Dermis blood vessel endothelial cell (primary cell): ENCODE measurements around the gene TEX28. TPM values are rescaled to one million over a fixed set of nuclear protein-coding genes. Genes with fewer than 3 reads are reported as not detected.
"Not testable (repeated sequence)": the region's sequence is repeated elsewhere in the genome, so short reads cannot be mapped to it uniquely, and the experiment has no call there.

Experiments
- DNase-seq: peaks from one replicate; pipeline ENCODE4 v3.0.0; 2010
- total RNA-seq: library from RNA; depleted of rRNA; stranded (reverse); fragments of >200 nt; gene quantifications from 2 replicates; pipeline ENCODE4 v1.2.3, GENCODE V29; 2014

Gene TEX28
- total RNA-seq, 1 donor from 2014 or later = not detected

DNA sequence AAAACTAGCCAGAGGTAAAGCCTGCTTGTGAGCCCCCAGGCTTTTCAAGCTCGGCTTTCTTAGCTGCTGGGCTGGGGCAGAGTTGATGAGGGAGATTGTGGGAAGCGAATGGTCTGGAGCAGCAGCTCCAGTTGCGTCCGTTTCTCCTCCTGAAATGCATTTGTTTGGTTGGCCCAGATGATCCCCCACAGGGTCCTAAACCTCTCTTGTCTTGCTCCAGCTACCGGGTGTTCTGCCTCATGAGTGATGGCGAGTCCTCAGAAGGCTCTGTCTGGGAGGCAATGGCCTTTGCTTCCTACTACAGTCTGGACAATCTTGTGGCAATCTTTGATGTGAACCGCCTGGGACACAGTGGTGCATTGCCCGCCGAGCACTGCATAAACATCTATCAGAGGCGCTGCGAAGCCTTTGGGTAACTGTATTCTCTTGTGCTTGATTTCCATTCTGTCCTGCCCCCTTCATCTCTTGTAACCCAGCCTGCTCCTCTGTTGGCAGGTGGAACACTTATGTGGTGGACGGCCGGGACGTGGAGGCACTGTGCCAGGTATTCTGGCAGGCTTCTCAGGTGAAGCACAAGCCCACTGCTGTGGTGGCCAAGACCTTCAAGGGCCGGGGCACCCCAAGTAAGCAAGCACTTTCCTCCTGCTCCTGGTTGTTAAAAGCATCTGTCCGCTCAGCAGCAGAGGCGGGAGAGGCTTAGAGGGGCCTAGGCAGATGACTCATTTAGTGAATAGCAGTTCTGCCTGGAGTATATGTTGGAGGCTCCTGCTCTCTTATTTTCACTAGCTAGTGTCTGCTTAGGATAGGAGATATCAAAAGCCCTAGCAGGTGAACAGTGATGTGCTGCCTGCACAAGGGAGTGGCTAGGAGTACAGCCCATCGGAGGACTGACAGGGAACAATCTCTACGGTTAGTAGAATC is 16.0 kb upstream of the TEX28 start:
- no peak for DNase-seq

DNA sequence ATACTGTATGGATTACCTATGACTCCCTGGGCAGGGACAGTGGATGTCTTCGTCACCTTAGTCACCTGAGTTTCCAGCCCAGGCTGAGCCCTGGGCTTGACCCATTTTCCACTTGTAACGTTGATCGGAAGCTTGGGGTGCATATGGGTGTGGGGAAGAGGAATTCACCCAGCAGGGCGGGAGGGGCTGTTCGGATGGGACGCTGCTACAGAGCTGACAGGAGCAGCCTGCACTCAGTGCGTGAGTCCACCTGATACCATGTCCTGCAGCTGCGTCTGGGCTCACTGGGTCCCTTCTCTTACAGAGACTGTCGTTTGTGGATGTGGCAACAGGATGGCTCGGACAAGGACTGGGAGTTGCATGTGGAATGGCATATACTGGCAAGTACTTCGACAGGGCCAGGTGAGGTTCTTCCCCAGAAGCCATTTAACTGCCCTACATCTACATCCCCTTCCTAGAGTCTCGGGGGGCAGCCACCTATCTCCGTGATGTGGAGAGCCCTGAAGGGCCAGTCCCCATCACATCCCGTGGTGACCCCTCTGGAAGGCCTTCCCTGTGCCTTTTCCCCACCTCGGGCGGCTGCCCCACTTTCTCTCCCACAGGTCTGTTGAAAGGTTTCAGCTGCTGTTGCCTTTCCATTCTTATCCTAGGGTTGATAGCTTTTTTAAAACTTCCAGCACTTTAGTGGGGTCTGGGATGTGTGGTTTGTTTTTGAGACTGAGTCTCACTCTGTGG is 14.3 kb upstream of the TEX28 start:
- DNase-seq = no peak

DNA sequence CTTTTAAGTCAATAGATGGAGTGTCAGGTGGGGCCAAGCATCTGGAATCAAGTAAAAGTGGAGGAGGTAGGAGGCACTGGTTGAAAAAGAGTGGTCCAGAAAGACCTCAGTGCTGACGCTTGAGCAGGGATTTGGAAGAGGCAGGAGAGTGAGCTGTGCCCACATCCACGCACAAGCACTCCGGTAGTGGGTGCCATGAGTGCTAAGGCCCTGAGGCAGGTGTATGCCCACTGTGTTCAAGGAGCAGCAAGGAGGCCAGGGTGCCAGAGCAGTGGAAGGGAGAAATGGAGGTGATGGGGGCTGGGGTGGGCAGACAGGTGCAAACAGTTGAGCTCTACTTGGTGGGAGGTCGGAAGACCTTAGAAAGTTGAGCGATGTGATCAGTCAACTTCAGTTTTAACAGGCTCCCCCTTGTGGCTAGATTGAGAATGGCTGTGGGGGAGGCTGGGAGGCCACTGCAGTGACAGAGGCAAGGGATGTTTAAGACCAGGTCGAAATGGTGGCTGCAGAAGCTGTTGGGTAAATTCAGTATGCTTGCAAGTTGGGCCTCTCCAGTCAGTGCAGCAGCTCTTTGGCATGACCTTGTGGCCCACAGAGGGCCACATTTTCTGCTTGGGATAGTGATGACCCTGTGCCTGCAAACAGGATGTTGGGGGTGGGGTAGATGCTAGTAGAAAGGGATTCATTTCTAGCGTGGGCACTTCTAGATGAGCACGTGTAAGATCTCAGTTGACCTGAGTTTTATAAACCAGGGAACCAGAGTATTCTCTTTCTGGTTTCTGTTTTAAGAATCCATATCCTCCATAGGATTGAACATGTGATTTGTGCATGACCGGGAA is 13.4 kb upstream of the TEX28 start:
- peak; percentile 70 for DNase-seq

DNA sequence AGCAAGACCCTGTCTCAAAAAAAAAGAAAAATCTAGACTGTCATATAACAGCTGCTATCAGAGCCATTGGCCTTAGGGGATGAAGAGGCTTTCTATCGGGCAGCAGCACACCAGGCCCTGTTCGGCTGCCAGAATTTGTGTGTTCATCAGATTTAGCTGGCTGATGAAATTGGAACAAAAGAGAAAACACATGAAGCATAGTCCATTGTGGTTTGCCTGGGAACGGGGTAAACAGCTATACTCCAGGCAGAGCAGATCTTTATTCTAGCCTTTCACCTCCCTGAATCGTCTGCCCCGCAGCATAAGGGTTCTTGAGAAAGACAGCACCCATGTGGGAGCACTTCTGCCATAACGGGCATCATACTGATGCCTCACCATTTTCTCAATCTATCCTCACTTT is 12.3 kb upstream of the TEX28 start:
- DNase-seq = no peak

DNA sequence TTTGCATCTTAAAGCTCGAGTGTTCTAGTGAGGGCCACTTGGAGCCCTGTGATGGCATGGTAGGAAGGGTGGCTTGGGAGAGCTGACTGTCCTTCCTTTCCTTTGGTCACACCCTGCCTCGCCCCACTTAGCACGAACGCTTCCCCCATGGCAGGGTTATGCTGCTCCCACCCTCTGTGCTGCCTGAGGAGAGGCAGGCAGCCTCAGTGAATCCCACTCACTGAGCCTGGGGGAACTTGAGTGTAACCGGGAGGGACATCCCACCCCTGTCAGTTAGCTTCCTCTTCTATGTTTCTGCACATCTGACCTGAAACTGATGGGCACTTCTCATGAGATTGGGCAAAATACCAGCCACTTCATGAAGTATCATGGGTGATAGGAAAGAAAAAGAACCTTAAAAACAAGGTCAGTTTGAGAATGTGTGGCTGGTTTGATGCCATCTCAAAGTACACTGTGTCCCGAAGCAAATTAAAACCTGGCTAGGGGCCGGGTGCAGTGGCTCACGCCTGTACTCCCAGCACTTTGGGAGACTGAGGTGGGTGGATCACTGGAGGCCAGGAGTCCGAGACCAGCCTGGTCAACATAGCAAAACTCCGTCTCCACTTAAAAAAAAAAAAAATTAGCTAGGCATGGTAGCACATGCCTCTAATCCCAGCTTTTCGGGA is 10.7 kb upstream of the TEX28 start:
- no peak for DNase-seq

DNA sequence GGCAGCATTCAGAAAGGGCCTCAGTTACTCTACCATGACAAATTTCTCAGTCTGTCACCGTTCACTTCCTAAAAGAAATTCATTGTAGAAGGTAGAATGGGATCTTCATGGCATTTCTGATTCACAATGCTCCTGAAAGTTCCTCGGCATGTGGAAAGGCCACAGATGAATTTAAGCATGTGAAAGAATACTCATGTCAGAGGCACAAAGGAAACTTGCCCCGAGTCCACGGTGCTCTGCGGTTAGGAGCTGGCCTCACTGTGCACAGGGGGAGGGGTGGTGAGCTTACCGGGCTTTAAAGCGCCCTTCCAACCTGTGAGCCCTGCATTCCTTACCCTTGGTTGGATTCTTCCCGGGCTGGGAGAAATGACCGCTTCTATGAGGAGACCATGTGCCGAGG is 9.9 kb upstream of the TEX28 start:
- no peak for DNase-seq

DNA sequence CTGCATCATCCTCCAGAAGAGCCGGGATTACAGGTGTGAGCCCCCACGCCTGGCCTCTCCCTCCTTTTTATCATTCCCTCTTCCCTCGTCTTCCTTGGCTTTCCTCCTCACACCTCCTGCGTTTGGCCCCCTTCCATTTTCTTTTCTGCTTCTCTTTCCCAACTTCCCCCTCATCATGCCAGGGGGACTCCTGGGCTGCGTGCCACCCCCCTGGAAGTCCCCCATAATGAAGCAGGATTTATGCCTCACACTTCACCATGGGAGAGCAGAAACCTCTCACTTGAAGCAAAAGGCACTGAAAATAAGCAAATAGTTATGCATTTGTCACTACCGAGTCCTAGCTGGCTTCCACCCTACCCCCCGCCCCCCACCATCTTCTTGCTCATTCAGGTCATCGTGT is 8.6 kb upstream of the TEX28 start:
- DNase-seq = no peak

DNA sequence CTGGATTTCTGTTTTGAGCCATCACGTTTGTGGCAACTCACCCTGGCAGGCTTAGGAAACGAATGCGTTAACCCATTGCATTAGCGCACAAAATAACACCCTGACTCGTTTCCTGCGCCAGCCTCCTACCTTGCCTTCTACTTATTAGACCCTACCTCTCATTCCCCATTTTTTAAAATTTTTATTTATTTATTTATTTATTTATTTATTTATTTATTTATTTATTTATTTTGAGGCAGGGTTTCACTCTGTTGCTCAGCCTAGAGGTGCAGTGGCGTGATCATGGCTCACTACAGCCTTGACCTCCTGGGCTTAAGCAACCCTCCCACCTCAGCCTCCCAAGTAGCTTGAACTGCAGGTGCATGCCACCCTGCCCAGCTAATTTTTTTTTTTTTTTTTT is 8.1 kb upstream of the TEX28 start:
- not testable (repeated sequence) for DNase-seq

DNA sequence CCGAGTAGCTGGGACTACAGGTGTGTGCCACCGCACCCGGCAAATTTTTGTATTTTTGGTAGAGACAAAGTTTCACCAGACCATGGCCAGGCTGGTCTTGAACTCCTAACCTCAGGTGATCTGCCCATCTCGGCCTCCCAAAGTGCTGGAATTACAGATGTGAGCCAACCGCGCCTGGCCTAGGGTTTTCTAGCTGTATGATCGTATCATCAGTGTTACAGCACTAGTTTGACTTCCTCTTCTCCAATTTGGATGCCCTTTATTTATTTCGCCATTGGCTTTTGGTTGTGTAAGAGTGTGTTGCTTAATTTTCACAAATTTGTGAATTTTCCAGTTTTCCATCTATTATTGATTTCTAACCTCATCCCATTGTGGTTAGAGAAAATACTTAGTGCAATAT is 5.9 kb upstream of the TEX28 start:
- DNase-seq = no peak

DNA sequence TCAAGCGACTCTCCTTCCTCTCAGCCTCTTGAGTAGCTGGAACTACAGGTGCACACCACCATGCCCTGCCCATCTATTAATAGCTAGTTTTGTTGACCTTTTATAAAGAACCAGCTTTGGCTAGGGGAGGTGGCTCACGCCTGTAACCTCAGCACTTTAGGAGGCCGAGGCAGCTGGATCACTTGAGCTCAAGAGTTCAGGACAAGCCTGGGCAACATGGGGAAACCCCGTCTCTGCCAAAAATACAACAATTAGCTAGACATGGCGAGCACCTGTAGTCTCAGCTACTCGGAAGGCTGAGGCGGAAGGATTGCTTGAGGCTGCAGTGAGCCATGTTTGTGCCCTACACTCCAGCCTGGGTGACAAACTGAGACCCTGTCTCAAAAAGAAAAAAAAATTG is 3.4 kb upstream of the TEX28 start:
- no peak for DNase-seq

DNA sequence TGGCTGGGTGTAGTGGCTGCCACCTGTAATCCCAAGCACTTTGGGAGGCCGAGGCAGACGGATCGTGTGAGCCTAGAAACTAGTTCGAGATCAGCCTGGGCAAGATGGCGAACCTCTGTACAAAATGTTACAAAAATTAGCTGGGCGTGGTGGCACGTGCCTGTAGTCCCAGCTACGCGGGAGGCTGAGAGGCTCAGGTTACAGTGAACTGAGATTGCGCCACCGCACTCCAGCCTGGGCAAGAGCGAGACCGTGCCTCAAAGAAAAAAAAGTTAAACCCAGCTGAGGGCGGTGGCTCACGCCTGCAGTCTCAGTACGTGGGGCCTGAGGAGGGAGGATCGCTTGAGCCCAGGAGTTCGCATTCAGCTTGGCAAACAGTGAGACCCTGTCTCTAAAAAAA is 1.8 kb upstream of the TEX28 start:
- DNase-seq = no peak

DNA sequence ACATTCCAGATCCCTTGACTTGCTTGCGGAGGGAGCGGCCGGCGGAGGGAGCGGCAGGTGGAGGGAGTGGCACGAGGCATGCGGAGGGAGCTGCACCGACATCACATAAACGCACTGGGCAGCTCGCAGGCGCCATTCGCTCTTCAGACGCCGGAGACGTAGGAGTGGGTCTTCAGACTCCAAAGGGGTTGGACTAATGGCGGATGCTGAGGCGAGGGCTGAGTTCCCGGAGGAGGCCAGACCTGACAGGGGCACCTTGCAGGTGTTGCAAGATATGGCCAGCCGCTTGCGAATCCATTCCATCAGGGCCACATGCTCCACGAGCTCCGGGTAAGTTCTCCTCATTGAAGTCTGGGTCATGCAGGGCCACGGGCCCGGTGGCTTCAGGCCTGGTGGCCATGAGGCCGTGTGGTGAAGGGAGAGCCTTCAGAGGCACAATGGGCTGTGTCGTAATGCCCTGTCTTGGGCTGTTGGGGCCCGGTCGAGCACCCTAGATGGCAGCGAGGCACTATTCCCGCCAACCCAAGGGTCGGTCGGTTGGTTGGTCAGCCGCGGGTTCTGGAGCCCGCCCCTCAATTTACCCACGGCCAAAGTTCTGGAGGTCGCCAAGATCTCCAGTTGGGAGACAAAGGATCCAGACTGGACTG is 863 bp upstream of the TEX28 start, which contains the start of gene TKTL1:
Gene TKTL1, plus strand, starts transcription at position 132 of the 647 bp plus-strand sequence. Its CDS starts 65 bp downstream, at position 197.
- no peak for DNase-seq

DNA sequence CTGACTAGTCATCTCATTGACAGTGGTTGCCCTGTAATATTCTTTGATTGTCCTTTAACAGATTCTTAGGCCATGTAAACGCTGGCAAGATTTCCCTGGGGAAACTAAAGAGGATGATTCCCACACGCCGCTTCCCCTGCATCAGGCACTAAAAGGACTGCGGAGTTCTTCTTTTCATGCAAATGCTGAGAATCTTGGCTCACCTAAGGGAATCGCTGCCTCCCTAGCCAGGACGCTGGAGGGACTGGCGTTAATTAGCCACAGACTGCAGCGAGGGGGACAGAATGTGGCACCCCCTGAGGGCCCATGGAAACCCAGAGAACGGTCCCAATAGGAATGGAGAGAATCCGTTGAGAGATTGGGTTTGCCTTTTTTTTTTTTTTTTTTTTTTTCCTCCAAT is 8.5 kb downstream of the TEX28 start:
- DNase-seq = not testable (repeated sequence)

DNA sequence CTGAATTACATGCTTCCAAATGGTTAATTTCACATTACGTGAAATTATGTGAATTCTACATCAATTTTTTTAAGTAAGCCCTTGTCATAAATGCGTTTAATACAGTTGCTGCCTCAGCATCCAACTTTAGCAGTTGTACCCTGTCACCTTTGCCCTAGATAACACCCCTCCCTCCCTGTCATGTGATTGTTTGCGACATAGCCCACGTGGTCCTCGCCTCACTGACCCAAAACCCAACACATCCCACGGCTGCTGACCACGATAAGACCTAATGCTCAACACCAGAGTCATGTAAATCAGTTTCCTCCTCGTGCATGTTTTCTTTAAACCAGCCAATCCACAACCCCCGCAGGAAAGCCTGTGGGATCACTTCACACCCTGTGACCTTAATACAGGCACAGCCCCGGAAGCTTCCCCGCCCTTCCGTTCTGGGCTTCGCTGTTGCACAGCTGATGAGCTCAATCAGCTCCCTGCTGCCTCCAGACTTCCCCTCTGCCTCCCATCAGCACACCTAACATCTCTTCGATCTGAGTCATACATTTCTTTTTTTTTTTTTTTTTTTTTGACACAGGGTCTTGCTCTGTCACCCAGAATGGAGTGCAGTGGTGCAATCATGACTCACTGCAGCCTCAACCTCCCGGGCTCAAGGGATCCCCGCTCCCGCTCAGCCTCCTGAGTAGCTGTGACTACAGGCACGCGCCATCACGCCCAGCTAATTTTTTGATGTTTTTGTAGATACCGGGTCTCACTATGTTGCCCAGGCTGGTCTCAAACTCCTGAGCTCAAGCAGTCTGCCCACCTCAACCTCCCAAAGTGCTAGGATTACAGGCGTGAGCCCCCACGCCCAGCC is 10.2 kb downstream of the TEX28 start:
- not testable (repeated sequence) for DNase-seq

DNA sequence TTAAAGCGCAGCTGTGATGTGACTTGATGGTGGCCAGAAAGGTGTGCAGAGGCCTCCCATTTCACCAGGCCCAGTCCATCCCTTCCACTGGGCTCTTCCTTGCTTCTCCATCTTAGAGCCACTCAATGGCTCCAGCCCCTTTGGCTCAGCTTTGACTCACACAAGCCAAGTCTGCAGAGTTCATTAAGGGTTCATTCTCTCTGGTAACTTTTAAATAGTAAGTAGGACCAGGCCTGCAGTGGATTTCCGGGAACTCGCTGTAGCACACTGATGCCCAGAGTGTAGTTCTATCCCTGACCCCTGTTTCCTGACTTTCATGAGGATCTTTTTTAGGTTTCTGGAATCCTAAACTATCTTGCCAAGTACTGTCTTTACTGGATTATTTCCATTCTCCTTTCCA is 25.7 kb downstream of the TEX28 start:
- not testable (repeated sequence) for DNase-seq

DNA sequence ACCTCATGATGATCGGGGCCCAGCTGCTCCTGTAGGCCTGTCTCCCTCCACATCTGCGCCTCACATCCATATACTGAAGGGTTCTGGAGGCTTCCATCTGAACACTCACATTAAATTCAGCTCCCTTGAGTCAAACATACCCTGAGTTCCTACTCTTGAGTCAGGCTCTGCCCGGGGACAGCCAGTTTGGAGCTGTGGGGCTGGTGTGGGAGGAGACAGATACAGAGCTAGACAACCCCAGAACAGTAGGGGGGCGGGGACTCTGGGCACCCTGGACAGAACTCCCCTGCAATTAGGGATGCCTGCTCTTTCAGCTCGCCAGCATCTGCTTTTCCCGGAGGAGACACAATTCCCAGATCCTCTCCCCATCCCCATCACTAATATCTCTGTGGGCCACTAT is 31.9 kb downstream of the TEX28 start:
- not testable (repeated sequence) for DNase-seq

DNA sequence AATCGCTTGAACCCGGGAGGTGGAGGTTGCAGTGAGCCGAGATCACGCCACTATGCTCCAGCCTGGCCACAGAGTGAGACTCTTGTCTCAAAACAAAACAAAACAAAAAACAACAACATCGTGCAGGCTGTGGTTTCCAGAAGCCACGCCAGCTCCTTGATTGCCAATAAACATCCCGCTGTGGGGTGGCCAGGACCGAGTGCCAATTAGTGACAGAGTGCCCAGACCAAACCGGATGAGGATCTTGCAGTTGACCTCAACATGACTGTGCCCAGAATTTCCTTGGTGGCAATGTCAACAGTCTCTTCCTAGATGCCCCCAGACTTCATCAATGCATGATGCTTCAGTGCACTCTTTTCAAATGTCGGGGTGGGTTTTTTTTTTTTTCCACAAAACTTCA is 36.2 kb downstream of the TEX28 start:
- not testable (repeated sequence) for DNase-seq

DNA sequence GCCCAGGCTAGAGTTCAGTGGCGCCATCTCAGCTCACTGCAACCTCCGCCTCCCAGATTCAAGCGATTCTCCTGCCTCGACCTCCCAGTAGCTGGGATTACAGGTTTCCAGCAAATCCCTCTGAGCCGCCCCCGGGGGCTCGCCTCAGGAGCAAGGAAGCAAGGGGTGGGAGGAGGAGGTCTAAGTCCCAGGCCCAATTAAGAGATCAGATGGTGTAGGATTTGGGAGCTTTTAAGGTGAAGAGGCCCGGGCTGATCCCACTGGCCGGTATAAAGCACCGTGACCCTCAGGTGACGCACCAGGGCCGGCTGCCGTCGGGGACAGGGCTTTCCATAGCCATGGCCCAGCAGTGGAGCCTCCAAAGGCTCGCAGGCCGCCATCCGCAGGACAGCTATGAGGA is 37.6 kb downstream of the TEX28 start, which contains the start of gene OPN1MW3:
Gene OPN1MW3, plus strand, starts transcription at position 301 of the 400 bp plus-strand sequence. Its CDS starts 38 bp downstream, at position 339.
- not testable (repeated sequence) for DNase-seq

DNA sequence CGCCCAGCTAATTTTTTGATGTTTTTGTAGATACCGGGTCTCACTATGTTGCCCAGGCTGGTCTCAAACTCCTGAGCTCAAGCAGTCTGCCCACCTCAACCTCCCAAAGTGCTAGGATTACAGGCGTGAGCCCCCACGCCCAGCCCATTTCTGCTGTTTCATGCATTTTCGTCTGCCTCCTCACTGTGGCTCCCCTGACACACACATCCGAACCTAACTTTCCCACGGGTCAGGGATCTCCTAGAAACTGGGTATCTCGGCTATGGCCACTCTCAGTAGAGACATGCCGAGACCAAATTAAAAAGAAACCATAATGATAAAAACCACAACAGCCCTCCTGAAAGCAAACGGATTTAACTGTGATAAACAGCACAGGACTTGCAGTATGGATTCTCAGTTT is 46.8 kb downstream of the TEX28 start:
- DNase-seq = not testable (repeated sequence)

DNA sequence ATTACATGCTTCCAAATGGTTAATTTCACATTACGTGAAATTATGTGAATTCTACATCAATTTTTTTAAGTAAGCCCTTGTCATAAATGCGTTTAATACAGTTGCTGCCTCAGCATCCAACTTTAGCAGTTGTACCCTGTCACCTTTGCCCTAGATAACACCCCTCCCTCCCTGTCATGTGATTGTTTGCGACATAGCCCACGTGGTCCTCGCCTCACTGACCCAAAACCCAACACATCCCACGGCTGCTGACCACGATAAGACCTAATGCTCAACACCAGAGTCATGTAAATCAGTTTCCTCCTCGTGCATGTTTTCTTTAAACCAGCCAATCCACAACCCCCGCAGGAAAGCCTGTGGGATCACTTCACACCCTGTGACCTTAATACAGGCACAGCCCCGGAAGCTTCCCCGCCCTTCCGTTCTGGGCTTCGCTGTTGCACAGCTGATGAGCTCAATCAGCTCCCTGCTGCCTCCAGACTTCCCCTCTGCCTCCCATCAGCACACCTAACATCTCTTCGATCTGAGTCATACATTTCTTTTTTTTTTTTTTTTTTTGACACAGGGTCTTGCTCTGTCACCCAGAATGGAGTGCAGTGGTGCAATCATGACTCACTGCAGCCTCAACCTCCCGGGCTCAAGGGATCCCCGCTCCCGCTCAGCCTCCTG is 47.4 kb downstream of the TEX28 start:
- not testable (repeated sequence) for DNase-seq
